GM18499 (cell line): ENCODE data around the gene RAB41.
"Not testable (repeated sequence)": the region's sequence is repeated elsewhere in the genome, so short reads cannot be mapped to it uniquely, and the experiment has no call there.

Experiments
- ATAC-seq: cut with Tn5 transposase; IDR thresholded peaks from one replicate; pipeline ENCODE4 v1.9.1; 2021; ENCODE audit warnings: moderate number of reproducible peaks; ENCODE audit not compliant: insufficient read depth, unreplicated experiment

Gene RAB41

GRCh38 chrX:70289168-70289792 is 7.3 kb downstream of the RAB41 start:
- ATAC-seq, result no peak

GRCh38 chrX:70289793-70290770 is 8.1 kb downstream of the RAB41 start, which contains the start of the genes KIF4A and PDZD11:
Gene KIF4A, plus strand, starts transcription at chrX:70290104. Its CDS starts 355 bp downstream, at chrX:70290459.
Gene PDZD11, minus strand, starts transcription at chrX:70289927. Its CDS starts 586 bp downstream, at chrX:70289341.
- peak; percentile 79 for ATAC-seq

- no peak for ATAC-seq
Observed at GRCh38 chrX:70292788-70293187, 10.8 kb downstream of the RAB41 start.

GRCh38 chrX:70293621-70294020 is 11.6 kb downstream of the RAB41 start:
- ATAC-seq, result no peak

- ATAC-seq, result no peak
Observed at GRCh38 chrX:70301716-70302115, 19.7 kb downstream of the RAB41 start.

GRCh38 chrX:70313503-70313902 is 31.5 kb downstream of the RAB41 start:
- no peak for ATAC-seq

- no peak for ATAC-seq
Observed at GRCh38 chrX:70322784-70323183, 40.8 kb downstream of the RAB41 start.

- ATAC-seq, result not testable (repeated sequence)
Observed at GRCh38 chrX:70323628-70324027, 41.7 kb downstream of the RAB41 start.

GRCh38 chrX:70324326-70324725 is 42.4 kb downstream of the RAB41 start:
- no peak for ATAC-seq

- ATAC-seq, result no peak
Observed at GRCh38 chrX:70331161-70331560, 49.2 kb downstream of the RAB41 start.

GRCh38 chrX:70332600-70332999 is 50.6 kb downstream of the RAB41 start:
- no peak for ATAC-seq
